GM19438 (cell line): Measurements from ENCODE around the gene RREB1.
"Not testable (repeated sequence)": the region's sequence is repeated elsewhere in the genome, so short reads cannot be mapped to it uniquely, and the experiment has no call there.

ENCODE experiments used
- ATAC-seq: cut with Tn5 transposase; IDR thresholded peaks from one replicate; pipeline ENCODE4 v1.9.1; 2021; ENCODE audit warnings: low read depth; ENCODE audit not compliant: unreplicated experiment

The RREB1 gene

DNA sequence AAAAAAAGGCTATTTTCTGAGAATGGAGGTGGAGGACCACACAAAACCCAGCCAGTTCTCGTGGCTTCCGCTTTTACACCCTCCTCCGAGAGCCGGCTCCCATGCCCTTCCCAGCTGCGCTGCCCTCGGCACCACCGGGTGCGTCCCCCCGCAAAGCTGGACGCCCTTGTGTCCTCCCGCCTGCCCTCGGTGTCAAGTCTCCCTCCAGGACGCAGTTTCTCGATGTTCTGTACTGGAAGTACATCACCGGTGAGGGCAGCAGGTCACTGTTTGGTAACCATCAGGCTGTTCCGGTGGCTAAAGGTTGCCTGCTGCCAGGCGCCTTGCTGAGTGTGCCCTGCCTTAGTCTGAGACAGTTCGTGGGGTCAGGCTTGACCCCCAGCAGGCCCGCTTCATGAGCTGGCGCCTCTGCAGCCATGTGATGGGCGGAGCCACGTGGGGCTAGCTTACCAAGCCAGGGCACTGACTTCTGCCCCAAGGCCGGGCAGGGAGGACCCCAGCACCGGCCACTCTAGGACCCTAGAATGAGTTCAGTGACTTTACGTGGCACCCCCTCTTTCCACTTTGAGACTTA lies 34.6 kb downstream of the RREB1 start:
- ATAC-seq: no peak

DNA sequence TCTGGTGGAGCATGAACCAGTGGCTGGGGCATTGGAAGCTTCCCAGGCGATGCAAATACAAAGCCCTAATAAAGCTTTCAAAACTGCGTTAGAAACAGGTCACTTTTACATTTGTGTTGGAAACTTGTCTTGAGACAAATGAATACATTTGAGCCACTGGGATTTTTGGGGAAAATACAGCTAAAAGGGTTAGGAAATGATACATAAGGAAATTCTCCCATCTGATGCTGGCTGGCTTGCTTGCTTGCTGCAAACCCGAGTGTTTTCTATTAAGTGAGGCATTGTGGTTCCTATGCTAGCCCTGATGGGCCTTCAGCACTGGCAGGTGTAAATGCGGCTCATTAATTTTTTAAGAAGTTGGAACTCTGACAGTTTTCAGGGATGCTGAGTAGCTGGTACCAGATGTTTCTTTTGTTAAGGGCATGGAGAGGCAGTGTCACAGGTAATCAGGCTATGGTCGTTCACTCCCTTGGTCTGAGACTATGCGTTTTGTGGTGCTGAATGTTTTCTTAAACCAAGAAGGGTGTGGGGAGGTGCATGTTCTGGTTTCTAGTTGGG lies 35.2 kb downstream of the RREB1 start:
- no peak for ATAC-seq

DNA sequence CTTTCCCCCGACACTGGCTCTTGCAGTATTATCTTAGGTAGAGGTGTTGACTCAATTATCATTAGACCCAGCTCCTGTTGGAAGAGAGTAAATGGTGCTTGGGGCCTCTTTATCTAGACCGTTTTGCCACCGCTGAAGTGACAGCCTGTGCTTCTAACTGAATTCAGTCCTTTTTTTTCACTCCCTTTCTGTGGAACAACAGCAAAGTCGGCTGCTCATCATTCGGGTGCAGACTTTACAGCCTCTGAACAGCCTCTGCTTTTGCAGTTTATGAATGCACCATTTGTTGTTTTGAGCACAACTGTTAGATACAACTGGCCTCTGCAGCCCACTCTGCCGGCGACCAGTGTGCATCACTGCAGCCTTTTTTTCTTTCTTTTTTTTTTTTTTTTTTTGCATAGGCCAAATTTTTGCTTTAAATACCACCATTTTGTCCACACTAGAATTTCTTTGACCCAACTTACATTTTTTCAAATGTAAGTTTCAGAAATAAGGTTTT lies 35.8 kb downstream of the RREB1 start:
- no peak for ATAC-seq

DNA sequence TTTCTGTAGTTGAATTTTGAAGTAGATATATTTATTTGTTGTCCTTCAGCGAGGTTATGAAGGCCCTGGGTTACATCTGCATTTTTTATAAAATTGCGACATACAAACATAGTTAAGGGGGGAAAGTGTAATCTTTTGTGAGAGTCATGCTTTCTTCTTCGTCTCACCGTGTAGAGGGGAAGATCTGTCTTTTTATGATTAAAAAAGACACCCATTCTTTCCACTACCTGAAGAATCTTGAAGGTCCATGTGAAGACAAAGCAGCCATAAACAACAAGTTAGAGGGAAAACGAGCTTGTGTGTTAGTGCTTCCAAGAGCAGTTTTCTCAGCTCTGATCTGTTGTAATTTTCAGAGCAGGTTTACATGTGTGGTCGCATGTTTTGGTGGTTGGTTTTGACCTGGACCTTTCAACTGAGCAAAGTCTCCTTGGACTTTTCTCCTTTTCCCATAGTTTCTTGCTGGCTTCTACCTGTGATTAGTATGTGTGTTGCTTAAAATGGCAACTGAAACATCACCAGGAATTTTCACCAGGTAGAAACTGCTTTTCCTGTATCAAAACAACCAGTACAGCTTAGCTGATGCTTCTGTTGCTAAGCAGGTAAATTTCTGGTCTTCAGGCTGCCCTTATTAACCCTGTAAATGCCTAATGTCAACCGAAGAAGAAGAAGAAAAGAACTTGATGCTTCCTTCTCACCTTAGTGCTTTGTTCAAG lies 37.3 kb downstream of the RREB1 start:
- no peak for ATAC-seq

DNA sequence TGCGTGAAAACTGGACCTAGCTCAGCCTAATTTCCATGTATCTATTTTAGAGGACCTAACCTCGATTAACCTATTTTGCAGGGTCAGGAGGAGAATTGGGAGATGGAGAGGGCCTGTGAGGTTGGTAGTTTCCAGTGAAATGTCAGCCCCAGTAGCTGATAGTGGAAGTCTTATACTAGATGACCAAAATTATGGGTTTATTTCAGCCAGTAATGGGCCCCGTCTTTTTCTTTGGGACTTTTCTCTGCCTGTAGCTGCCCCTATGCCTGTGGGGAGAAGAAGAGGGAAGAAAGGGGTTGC lies 37.8 kb downstream of the RREB1 start:
- no peak for ATAC-seq

DNA sequence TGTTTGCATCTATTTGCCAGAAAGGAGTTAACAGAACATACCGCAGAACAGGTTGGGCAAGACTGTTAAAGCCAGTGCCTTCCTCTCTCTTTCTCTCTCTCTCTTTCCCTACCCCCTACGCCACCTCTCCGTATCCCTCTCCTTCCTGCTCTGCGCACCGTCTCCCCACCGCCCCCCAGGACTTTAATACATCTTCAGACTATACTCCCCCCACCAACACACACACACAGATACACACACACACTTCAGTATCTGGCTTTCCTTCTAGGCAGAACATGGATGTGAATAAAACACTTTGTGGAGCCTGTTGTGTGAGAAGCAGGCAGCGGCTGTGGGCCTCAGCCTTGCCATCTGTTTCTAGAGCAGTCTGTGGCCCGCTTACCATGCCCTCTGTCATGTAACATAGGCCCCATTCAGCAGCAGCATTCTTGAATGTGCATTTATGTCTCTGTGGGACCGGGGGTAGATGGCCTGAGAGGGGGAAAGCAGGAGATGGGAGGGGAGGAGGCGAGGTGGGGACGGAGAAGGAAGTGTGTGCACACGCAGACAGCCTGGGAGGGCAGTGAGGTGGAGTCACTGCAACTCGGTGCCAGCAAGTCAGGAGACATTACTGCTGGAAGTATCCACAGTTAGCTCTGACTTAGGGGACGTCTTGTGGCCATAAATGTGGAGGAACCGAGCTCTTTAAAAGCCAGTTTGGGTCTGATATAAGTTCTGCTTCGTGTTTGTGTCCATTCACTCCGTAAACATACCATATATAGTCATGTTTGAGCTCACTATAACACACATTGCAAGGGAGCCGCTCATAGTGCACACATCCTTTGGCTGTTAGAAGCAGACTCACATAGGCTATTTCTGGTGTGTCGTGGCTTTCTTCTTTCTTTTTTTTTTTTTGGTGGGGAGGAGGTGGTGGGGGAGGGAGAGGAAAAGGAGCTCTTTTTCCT lies 38.4 kb downstream of the RREB1 start:
- ATAC-seq: peak; percentile 51

DNA sequence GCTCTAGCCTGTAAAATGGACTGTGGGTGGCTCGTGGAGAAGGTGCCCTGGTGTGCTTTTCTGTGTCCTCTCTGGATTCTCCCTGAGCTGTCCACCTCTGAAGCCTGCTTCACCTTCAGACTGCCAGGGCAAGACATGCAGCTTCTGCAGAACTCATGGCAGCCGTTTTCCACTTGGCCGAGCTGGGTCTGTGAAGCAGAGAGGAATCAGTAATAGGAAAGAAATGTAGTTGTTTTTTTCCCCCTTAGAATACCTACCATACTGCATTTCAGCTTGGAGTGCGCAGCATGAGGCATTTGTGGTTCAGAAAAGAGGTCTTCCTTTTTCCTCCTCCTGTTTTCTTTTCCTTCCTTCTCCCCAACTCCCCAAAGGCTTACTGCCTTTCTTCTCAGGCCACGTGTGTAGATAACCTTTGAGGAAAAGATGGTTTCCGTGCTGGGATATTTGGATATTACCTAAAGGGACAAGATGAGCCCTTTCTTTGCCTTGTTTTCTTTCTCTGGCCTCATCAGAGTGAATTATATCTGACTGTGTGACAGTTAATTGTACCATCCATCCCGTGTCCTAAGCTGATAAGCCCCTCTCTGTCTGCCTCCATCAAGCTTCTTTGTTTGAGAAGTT lies 39.4 kb downstream of the RREB1 start:
- no peak for ATAC-seq

DNA sequence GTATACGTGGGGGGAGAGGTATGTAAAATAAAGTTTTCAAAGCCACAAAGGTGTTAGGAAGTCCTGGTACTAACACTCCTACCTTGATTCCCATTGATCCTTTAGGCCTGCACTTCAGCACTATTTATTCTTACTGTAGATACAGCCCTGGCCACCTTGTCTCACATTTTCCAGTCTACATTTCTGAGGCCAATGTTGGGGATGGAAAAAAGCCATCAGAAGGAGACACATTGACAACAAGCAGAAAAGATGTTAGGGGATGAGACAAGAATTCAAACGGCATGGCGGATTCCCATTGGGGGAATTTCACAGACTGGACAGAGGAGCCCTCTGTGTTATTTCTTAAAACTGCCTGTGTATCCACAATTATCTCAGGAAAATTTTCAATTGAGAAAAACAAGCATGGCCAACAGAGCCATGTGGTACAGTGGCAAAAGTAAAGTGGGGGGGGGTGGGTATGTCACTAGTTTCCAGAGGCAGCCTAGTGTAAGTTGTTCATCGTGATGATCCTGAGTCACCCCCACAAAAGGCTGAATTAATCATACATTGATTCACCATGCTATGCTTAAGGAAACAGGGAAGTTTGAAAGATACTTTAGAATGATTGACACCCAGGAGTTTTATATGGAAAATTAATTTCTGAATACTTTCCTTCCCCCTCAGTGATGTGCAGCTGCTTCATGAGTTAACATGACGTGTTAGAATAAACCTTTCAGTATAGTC lies 40.5 kb downstream of the RREB1 start:
- no peak for ATAC-seq

DNA sequence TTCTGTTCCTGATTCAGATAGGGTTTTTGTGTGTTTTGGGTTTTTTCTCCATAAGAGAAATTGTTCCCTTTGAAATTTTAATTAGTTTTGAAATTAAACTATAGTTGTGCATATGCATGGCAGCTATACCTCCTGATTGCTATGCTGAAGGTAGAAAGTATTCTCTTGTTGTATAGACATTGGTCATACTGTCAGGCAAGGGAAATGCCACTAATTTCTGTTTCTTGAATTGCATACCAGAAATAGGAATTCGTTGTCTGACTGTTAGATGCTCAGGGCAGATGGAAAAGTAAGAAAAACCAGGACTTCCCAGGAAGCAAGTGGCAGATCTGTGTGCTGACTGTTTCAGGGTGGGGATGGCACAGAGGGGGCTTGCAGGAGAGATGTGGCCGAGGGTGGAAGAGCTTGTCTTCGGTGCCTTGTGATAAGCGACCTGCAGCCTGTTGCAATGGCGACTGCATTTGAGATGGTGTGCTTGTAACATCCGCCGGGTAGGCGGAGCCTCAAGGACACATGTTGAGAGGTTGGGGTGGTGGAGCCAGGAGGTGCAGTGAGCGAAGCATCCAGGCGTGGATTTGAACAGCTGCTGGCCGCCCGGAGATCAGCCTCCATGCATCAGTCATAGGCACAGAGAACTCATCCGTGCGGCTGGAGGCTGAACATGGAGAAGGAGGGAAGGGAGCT lies 42.8 kb downstream of the RREB1 start:
- no peak for ATAC-seq

DNA sequence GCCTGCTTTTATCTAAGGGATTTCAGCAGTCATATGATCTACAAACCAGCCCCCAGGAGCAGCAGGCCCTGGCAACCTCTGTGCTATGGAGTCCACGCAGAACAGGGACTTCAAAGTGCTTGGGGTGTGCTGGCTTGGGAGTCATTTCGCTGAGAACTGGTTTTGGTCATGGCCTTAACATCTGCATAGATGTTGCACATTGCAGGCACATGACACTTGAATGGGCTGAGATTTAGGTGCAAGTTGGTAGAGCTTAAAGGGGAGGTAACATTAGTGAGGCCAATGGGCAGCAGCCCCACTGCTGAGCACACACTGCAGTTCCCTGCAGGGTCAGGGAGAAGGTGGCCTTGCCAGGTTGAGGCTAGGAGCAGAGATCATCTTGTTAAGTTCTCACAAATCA lies 43.6 kb downstream of the RREB1 start:
- no peak for ATAC-seq

DNA sequence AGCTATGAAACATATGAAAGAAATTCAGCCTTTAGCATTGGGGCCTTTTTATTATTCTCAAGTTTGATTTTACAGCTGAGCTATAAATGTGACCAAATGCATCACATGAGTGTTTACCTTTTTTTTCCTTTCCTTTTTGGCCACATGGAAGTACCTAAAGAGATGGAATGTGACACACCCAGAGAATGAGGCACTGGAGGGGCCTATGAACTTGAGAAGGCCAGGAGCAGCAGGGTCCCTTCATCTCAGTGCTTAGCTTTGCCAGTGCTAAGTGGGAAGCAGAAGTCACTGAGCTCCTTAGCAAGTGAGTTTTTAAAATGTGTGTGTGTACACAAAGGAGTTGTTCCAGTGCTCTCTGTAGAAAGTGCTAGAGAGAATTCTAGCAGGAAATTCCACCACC lies 44.7 kb downstream of the RREB1 start:
- ATAC-seq: no peak

DNA sequence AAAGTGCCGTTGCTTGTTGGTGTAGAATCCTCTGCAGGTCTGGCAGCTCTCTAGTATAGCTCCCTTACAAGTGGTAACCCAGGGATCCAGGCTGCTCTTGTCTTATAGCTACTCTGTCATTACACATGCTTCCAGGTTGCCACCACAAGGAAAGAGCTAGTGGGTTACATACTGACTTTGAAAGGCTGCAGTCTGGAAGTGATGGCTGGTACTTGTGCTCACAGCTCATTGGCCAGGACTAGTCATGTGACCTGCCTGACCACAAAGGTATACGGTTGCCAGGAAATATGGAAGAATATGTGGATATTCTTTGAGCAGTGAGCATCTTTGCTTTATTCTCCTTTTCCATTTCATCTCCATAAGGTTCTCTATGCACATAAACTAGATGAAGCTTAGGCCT lies 46.0 kb downstream of the RREB1 start:
- ATAC-seq: no peak

DNA sequence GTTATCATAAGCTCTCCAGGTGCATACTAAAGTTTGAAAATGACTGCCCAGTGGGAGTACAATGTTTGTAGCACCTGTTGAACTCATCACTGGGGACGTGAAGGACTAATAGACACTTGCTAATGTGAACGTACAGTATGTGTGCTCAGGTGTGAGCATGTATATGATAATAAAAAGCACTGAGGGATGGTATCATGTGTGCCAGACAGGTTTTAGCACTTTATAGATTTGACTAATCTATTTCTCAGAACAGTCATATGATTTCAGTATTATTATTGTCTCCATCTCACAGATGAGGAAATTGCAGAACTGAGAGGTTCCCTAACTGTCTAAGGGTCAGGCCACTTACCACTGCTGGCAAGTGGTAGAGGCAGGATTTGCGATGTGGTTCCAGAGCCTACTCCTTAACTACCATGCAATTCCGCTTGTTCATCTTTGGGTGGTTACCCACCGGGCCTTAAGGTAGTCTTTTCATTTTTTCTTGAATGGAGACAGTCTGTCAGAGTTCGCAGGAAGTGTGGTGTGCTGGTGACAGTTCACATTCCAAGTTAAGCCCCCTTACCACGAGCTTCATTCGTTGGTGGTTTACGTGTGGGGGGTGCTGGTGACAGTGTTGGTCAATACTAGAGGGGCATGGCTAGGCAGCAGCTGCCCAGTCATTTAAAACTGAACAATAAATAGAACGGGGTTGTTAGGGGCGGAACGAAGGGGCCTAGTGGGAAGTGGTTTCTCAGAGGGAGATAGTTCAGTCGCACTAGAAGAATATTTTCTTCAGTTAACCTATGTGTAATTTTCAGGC lies 46.8 kb downstream of the RREB1 start:
- peak; percentile 51 for ATAC-seq

DNA sequence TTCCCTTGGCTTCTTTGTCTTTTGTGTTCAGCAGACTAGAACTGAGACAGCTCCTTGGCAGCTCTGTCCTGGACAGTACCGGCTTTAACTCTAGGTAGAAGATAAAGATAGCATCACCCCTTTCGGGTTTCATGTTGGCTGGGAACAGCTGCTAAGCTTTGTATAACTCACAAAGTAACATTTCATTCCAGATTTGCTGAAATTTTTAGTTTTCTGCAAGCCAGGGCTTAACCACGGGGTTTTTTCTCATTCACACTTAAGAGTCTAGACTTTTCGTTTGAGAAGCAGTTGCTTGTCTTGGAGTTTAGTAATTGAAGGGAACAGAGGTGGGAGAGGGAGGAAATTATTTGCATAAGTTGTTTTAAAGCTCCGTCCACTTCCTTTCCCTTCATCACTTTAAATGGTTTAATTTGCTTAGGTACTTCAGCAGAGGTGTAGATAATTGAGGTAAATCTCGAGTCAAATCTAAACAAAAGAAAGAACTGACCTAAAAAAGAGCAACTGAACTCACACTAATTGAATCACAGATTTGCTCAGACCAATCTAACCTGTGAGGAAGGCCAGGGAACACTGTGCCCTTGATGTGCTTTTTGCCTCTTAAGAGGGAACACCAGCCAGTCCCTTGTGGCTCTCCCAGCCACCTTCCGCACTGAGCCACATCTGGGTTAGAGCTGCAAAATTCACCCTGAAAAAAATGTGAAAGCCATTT lies 48.3 kb downstream of the RREB1 start:
- ATAC-seq: peak; percentile 57

DNA sequence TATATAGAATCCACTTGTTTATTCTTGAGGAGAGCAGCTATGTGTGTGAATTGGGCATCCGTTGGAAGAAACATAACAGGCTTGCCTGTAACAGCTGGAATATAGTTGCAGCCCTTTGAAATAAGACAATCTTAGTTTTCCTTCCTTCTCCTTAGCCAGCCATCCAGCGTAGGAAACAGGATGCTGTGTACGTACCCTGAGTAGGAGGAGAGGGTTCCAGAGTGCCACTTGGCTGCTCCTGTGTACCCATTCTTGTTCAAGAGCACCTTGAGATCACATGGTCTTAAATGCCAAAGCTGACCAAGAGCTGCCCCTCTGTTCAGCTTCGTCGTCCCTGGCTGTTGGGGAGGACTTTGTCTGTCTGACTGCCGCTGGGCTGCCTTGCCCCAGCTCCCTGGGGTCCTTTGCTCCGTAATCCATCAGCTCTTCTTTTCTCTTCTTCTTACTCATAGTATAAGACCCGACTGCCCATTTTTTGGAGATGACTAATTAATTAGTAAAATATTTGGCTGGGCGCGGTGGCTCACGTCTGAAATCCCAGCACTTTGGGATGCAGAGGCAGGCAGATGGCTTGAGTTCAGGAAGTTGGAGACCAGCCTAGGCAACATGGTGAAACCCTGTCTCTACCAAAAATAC lies 49.0 kb downstream of the RREB1 start:
- ATAC-seq: no peak

DNA sequence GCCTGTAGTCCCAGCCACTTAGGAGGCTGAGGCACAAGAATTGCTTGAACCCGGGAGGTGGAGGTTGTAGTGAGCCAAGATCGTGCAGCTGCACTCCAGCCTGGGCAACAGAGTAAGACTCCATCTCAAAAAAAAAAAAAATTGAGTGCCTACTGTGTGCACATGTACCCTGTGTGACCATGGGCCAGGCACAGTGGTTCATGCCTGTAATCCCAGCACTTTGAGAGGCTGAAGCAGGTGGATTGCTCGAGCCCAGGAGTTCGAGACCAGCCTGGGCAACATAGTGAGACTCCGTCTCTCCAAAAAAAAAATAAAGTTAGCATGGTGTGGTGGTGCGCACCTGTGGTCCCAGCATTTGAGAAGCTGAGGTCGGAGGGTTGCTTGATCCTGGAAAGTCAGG lies 49.5 kb downstream of the RREB1 start:
- ATAC-seq: not testable (repeated sequence)

DNA sequence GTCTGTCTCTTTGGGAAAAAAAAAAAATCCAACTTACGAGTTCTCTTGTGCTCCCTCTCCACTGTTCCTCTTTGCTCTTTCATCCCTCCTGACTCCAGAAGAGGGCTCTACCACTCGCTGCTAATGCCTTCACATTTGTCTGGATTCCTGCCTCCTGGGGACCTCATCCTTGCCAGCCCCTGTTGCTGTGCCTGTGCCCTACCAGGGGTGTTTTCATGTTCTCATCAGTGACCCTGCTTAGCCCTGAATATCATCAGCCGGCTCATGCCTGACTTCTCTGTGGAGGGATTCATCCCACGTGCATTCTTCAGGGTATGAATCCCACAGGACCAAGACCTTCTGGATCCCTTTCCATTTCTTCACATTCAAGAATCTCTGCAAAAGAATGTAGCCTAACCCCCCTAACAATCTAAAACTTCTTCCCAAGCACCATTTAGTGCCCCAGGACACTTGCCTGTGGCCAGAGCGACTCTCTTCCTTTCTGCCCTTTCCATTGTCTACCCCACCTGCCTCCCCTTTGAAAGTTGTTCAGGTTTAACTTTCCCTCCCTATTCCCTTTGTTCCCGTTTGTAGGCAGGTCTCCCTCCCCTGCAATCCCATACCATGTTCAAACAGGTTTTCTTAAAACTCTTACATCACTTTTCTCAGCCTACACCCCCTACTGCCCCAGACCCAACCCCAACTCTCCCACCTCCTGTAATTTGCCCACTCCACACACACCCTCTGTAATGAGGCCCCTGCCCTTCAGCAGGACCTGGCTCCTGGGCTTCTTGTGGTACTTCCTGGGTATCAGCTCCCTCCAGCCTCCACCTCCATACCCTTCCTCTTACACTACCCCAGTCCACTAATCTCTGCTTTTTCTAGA lies 50.2 kb downstream of the RREB1 start:
- ATAC-seq: no peak
